ENCODE results near the gene MAP2K6.

MAP2K6 gene

DNA sequence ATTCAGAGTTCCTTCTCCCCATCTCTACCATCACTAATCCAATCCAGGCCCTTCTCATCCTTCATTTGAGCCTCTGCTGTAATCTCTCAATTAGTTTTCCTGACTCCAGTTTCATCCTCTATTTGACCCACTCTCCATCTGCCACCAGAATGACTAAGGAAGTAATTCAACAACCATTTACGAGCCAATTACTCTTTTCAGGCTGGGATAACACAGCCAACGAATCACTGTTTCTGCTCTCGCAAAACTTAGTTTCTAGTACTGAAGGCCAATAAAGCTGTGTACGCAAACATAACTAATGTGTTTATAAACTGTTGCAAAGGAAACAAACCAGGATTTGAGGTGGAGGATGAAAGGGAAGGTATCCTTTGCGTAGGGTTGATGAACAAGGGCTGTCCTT lies 53.7 kb downstream of the MAP2K6 start:
- Mint-ChIP-seq H3K4me1 (peaks cover 10% of the 10 kb centered on the region), H3K9me3 (no peaks in the 10 kb centered on the region), H3K27ac (peak overlapping the region in 1 of 3 experiments; percentile 35), H3K36me3 (ENCODE audit: low read depth) (peaks cover 12% of the 10 kb centered on the region), H3K4me3 (no peak overlapping the region), H3K27me3 (ENCODE audit: low read depth) (no peaks in the 10 kb centered on the region)
- TF ChIP-seq, protein P1, sequence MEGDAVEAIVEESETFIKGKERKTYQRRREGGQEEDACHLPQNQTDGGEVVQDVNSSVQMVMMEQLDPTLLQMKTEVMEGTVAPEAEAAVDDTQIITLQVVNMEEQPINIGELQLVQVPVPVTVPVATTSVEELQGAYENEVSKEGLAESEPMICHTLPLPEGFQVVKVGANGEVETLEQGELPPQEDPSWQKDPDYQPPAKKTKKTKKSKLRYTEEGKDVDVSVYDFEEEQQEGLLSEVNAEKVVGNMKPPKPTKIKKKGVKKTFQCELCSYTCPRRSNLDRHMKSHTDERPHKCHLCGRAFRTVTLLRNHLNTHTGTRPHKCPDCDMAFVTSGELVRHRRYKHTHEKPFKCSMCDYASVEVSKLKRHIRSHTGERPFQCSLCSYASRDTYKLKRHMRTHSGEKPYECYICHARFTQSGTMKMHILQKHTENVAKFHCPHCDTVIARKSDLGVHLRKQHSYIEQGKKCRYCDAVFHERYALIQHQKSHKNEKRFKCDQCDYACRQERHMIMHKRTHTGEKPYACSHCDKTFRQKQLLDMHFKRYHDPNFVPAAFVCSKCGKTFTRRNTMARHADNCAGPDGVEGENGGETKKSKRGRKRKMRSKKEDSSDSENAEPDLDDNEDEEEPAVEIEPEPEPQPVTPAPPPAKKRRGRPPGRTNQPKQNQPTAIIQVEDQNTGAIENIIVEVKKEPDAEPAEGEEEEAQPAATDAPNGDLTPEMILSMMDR (IDR thresholded peaks at IDR 0.05; ENCODE audit: unreplicated experiment in 3 of 3), result no peak

DNA sequence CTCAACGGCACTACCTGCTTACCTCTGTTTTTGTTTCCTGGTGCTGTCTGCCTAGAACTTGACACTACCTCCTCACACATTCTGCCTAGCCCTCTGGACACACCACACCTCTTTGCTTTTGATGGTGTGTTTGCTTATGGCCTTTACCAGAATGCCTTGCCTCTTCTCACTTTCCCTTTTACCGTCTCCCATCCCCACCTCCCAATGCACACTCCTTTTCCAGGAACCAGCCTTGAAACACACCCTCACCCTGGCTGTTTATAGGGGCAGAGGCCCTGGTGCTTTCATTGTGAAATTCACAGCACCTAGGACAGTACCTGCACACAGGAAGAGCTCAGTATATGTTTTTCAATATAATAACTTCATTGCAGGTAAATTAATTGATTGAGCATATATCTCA lies 56.2 kb downstream of the MAP2K6 start:
- Mint-ChIP-seq H3K9me3 (no peaks in the 10 kb centered on the region), H3K4me3 (no peak overlapping the region), H3K36me3 (ENCODE audit: low read depth) (peaks cover 15% of the 10 kb centered on the region), H3K4me1 (peaks cover 25% of the 10 kb centered on the region), H3K27me3 (ENCODE audit: low read depth) (no peaks in the 10 kb centered on the region), H3K27ac (no peak overlapping the region)
- TF ChIP-seq, protein P1 (IDR thresholded peaks at IDR 0.05; ENCODE audit: unreplicated experiment in 3 of 3), result no peak

DNA sequence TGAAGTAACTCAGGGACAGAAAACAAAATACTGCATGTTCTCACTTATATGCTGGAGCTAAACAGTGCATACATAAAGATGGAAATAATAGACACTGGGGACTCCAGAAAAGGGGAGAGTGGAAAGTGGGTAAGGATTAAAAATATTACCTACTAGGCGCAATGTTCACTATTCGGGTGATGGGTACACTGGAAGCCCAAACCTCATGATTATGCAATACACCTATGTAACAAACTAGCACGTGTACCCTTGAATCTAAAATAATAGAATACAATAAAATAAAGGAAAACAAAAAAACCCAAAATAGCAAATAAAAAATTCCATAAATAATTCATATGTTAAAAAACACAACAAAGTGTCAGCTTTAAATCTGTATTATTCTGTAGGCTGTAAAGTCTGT lies 56.9 kb downstream of the MAP2K6 start:
- Mint-ChIP-seq H3K36me3 (ENCODE audit: low read depth) (peaks cover 20% of the 10 kb centered on the region), H3K4me3 (no peak overlapping the region), H3K9me3 (no peaks in the 10 kb centered on the region), H3K4me1 (peaks cover 25% of the 10 kb centered on the region), H3K27ac (no peak overlapping the region), H3K27me3 (ENCODE audit: low read depth) (no peaks in the 10 kb centered on the region)
- TF ChIP-seq, protein P1 (IDR thresholded peaks at IDR 0.05; ENCODE audit: unreplicated experiment in 3 of 3), result no peak

DNA sequence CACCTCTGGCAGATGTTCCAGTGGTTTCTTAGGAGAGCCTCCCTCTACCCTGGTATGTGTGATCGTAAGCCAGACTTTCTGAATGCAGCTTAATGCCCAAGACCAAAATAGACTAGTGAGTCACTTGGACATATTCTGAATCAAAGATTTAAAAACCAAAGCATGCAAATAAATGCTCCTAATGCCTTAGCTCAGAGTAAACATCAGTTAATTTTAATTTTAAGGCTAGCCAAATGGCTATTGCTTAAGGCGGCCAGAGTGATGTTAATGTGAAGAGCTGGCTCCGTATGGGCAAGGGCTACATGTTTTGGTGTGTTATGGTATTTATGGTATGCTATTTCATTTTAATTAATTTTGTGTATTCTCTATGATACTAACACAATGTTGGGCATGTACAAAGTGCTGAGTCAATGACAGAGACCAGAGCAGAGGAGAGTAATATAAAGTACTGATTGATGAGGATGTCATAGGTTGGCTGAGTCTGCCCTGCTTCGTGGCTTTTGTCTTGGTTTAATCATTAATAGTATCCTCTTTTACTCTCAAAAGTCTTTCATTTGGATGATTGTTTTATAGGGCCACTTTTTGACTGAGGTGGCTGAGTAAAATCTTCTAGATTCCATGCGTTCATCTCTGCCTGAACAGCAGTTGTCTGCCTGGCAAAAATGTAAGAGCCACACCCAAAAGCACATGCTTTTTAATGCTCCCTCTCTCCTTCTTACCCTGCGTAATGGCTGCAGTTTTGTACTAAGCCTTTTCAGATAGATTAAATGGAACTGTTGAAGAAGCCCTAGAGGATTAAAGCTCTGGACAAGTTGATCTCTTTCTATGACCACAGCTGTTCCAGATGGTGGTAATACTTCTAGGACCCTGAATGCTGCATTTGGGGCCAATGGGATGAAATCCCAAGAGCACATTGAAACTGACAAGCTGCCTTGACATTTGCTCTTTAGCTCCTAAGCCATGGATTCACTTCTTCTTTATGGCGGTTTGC lies 59.6 kb downstream of the MAP2K6 start:
- Mint-ChIP-seq H3K9me3 (no peaks in the 10 kb centered on the region), H3K4me1 (peaks cover 15% of the 10 kb centered on the region), H3K4me3 (no peak overlapping the region), H3K27me3 (ENCODE audit: low read depth) (no peaks in the 10 kb centered on the region), H3K36me3 (ENCODE audit: low read depth) (peaks cover 12% of the 10 kb centered on the region), H3K27ac (peak overlapping the region; percentile 12 to 56 (median 52))
- TF ChIP-seq, protein P1 (IDR thresholded peaks at IDR 0.05; ENCODE audit: unreplicated experiment in 3 of 3), result no peak

DNA sequence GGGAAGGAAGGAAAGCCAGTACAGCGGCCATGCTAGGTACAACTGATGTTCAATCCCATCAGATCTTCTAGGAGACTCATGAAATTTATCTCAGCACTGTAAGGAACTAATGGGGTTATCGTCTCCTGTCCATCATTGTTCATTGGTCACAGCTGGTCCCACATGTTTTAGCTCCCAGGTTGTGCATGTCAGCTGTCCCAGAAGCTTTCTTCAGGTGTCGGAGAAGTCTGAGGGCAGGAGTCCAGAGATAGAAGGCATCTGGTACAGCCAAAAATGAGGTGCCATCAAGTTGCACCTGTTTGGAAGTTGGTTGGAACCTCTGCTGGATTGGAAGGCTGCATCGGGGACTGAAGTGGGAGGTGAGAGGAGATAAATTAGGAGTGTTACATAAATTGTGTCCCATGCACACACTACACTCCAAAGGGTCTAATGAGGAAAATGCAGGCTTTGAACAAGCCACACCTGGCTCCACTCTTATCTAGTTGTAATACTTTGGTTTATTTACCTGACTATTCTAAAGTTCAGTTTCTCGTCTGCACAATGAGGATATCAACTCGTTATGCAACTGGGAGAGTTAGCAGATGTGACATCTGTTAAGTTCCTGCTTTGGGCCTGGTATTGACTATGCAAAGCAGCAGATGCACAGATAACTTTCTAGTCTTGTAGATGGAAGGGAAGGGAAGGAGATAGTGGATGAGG lies 62.9 kb downstream of the MAP2K6 start:
- H3K36me3 Mint-ChIP-seq (ENCODE audit: low read depth), result peaks cover 8% of the 10 kb centered on the region
- peaks cover 15% of the 10 kb centered on the region for H3K4me1 Mint-ChIP-seq
- no peaks in the 10 kb centered on the region for H3K27me3 Mint-ChIP-seq (ENCODE audit: low read depth)
- no peak overlapping the region for H3K4me3 Mint-ChIP-seq
- H3K9me3 Mint-ChIP-seq, result no peaks in the 10 kb centered on the region
- no peak overlapping the region for H3K27ac Mint-ChIP-seq
- TF ChIP-seq, protein P1 (IDR thresholded peaks at IDR 0.05; ENCODE audit: unreplicated experiment in 3 of 3), result no peak

All from nephron (organoid).